NCI-H82 treated with DMSO at 0.1 percent for 48 hours (cell line): ENCODE results near the gene GPR55.

Experiments
- DNase-seq: peaks from one replicate; lab custom pipeline; 2025; ENCODE audit not compliant: unreplicated experiment; lab: John Stamatoyannopoulos, UW

Gene GPR55

DNA sequence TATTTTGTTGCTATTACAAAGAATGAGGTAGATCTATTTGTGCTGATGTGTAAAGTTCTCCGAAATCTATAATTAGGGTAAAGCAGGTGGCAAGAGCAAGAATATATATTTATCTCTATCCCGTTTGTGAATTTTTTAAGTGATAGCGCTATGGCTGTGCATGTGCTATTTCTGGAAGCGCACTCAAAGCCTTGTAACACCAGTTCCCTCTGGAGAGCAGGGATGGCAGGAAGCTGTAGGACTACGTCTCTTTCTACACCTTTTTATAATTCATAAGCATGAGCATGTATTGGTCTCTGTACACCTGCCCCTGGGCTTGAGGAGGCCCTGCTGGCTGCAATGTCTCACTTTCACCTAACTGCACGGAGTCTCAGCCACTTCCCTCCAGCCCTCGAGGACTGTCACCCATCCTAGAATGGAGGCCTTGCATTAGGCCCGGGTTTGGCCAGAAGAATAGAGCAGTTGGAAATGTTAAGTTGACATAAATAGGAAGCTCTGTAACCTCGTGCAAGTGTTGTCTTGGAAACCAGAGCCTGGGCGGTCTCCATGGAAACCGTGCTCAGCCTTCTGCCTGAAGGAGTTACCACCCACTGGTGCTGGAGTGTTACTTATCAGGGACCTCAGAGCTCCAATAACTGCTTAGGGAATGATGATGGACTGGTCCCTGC is 39.4 kb downstream of the GPR55 start:
- DNase-seq = no peak

DNA sequence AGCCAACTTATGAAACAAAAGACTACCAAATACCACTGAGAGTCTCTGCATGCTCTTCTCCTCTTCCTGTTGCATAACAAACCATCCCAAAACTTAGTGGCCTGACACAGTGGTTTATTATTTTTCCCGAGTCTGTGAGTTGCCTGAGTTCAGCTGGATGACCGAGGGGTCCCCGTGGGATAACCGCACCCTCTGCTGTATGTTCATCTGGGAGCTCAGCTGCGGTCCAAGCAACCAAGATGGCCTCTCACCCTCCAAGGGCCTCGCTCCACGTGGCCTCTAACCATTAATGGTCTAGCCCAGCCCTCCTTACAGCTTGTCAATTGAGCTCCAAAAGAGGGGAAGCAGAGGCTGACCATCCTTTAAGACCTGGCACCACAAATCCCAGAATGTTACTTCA is 43.2 kb downstream of the GPR55 start:
- no peak for DNase-seq

DNA sequence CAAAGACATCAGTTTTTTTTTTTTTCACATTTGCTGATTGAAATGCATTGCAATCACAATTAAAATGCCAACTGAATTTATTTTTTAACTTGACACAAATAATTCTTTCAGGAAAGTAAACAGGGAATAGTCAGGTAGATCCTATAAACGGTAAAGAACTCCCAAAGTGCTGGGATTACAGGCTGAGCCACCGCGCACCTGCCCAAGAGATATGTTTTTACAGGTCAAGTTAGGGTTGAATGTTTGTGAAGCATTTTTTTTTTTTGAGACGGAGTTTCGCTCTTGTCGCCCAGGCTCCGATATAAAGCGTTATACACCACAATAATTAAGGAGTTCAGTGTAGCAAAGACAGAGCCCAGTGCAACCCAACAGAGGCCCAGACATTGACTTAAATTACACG is 45.2 kb downstream of the GPR55 start:
- no peak for DNase-seq

DNA sequence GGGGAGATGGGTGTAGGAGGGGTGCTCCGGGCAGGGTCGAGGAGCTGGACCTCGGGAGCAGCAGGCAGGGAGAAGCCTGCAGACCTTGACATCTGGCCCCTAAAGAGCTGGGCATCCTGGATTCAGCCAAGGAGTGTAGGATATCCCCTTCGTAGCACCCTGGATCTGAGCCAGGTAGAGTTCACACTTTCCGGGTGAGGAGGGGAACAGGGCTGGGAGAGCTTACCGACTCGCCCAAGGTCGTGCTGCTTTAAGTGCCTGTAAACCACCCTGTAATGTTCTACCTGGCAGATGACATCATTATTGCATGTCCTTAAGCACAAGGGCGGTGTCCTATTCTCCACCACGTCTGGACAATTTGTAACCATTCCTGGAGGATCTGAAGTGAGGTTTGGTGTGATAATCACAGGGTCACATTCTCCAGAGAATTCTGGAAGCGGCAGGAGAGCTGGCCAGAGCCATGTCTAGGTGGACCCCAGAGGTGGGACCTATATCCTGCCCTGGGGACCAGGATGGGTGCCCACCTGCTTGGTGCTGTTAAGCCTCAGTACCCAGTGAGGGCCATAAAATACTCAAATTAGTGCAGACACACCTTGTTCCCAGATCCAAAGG is 45.7 kb downstream of the GPR55 start:
- DNase-seq = no peak

DNA sequence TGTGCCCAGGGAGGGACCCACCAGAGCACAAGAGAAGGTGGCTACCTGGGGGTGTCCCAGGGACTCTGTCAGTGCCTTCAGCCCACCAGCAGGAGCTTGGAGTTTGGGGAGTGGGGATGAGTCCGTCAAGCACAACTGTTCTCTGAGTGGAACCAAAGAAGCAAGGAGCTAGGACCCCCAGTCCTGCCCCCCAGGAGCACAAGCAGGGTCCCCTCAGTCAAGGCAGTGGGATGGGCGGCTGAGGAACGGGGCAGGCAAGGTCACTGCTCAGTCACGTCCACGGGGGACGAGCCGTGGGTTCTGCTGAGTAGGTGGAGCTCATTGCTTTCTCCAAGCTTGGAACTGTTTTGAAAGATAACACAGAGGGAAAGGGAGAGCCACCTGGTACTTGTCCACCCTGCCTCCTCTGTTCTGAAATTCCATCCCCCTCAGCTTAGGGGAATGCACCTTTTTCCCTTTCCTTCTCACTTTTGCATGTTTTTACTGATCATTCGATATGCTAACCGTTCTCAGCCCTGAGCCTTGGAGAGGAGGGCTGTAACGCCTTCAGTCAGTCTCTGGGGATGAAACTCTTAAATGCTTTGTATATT is 46.3 kb downstream of the GPR55 start:
- DNase-seq = no peak

DNA sequence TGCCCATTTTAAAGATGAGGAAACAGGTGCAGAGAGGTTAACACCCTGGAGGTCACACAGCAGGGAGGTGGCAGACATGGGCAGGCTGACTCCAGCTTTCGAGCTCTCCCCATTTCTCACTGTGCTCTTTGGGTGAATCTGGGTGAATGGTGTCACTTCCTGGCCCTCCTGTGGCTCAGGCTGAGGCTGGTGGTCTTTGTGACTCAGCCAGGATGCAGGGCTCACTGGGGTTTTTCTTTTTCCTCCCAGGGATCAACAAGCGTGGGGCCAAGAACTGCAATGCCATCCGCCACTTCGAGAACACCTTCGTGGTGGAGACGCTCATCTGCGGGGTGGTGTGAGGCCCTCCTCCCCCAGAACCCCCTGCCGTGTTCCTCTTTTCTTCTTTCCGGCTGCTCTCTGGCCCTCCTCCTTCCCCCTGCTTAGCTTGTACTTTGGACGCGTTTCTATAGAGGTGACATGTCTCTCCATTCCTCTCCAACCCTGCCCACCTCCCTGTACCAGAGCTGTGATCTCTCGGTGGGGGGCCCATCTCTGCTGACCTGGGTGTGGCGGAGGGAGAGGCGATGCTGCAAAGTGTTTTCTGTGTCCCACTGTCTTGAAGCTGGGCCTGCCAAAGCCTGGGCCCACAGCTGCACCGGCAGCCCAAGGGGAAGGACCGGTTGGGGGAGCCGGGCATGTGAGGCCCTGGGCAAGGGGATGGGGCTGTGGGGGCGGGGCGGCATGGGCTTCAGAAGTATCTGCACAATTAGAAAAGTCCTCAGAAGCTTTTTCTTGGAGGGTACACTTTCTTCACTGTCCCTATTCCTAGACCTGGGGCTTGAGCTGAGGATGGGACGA is 47.1 kb downstream of the GPR55 start:
- DNase-seq = no peak

DNA sequence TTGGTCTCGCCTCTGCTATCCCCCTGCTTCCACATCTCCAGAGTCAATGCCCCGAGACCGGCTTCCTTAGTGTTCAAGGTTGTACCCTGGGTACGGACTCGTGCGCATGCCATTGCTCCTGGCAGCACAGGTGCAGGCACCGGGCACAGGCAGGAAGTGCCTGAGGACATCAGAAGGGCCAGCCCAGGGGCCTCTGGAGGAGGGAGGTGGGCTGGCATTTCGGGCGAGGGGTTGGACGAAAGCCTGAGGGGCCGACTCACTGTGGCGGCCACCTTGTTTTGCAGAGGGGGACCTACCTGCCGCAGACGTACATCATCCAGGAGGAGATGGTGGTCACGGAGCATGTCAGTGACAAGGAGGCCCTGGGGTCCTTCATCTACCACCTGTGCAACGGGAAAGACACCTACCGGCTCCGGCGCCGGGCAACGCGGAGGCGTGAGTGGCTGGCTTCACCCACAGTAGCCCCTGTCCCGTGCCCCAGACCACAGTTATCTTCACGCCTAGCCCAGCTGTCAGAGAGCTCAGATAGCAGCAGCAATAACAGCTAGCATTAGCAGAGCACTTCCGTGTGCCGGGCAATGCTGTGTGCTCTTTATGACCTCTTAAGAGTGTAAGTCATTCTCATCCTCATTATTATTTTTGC is 47.8 kb downstream of the GPR55 start:
- no peak for DNase-seq

DNA sequence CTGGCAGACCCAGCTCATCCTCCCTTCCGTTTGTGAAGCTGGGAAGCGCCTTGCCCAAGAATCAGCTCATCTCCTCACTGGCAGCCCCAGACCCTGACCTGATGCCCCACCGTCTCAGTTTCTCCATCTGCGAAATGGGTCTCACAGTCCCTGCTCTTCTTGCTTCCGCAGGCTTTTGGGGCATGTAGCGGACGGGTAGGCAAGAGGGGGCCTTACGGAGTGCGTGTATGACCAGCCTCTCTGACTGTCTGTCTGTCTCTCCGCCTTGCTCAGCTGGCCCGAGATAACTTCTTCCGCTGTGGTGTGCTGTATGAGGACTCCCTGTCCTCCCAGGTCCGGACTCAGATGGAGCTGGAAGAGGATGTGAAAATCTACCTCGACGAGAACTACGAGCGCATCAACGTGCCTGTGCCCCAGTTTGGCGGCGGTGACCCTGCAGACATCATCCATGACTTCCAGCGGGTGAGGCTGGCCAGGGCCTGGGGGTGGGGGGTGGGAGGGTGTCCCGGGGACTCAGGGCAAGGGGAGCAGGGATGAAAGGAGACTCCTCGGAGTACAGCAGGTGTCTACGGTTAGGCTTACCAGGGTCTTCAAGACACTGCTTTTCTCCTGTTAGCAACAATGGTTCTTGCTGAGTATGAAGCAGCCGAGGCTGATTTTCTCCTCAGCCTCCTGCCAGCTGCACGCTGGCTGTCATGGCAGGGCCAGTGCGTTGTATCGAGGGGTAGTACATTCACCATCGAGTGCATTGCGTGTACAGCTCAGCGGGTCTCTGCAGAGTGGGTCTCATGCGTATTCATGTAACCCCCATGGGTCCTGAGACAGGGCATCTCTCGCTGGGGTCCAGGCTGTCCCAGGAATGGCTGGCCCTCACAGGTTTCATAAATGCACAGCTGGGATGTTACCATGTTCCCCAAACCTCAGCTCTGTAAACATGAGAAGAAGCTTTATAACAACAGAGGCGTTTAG is 49.4 kb downstream of the GPR55 start:
- DNase-seq = no peak

DNA sequence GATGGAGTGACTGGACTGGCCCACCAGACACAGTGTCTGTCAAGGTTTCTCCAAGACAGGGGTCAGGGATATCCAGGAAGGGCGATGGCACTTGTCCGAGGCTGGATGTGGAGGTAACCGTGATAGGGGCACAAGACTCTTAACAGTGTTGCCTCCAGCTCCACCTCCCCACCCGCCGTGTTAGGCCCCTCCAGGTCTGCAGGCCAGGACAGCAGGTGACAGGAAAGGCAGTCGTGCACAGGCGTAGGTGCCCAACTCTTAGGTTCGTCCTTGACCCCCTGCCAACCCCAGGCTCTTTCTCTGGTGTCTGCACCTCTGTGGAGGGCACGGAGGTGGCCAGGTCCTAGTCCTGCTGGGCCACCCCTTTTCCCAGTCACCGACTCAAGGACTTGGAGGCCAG is 50.2 kb downstream of the GPR55 start:
- no peak for DNase-seq

DNA sequence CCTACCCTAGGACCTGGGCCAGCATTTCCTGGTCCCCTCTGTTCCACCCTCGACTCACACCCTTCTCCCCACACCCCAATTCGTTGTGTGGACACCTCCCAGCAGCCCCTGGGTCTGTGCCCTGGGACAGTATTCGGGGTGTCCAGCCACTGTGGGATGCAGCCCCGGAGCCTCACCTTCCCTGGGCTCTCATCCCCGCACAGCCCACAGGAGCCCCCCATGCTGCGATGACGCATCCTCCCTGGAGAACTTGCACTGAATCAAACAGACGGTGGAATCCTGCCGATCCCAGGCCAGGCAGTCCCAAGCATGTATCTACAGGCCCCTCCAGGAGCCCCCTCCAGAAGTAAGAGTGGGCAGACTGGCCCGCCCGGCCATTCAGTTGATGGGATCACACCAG is 50.6 kb downstream of the GPR55 start:
- DNase-seq = no peak

DNA sequence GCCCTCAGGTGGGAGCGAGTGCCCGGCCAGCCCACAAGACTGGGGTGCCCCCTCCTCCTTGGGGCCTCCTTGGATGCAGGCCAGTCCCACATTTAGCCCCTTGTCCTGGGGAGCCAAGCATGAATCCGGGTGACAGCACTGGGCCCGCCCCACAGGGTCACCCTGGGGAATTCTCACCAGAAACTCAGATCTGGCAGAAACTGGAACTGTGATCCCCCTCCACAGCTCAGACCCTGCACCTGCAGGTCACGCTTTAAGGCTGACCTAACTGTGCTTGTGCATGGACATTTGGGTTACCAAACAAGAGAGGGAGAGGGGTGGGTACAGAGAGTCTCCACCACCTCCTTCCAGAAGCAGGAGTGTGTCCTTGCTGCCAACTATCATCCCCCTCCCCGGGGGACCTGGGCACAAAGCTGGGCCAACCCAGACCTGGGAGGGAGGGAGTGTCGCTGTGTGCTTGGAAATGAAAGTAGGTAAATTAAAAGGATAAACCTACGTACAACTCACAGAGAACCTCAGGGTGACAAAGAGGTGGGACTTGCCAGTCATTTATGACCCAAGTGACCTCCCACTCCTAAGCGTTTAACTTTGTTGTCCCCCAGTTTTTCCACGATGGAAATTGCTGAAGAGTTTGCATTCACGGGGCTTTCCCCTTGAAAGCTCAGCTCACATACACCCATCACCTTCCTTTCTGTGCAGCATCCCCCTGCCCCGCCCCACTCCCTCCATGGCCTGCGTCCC is 51.2 kb downstream of the GPR55 start:
- DNase-seq = no peak

DNA sequence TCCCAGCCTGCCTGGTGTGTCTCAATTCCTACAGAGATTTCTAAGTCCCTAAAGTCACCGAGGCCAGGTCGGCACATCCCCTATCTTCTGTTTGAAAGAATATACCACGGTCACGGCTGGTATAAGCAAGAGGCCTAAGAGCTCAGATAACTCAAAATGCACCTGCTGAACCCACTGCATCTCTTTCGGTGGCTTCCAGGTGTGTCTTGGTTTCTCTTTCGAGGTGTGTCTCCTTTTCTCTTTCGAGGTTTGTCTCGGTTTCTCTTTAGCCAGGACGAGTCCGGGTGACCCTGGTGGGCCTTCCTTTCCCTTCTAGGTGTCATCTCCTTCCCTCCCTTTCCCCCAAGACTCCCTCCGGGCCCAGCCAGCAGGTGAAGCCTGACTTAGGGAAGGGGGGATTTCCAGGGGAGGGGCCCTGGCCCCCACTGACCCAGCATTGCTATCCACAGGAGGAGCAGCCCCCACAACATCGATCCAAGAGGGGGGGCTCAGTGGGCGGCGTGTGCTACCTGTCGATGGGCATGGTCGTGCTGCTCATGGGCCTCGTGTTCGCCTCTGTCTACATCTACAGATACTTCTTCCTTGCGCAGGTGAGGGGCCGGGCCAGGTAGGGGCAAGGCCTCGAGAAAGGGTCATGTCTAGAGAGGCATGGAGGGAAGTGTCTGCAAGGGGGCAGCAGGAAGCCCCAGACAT is 51.9 kb downstream of the GPR55 start:
- DNase-seq = no peak

DNA sequence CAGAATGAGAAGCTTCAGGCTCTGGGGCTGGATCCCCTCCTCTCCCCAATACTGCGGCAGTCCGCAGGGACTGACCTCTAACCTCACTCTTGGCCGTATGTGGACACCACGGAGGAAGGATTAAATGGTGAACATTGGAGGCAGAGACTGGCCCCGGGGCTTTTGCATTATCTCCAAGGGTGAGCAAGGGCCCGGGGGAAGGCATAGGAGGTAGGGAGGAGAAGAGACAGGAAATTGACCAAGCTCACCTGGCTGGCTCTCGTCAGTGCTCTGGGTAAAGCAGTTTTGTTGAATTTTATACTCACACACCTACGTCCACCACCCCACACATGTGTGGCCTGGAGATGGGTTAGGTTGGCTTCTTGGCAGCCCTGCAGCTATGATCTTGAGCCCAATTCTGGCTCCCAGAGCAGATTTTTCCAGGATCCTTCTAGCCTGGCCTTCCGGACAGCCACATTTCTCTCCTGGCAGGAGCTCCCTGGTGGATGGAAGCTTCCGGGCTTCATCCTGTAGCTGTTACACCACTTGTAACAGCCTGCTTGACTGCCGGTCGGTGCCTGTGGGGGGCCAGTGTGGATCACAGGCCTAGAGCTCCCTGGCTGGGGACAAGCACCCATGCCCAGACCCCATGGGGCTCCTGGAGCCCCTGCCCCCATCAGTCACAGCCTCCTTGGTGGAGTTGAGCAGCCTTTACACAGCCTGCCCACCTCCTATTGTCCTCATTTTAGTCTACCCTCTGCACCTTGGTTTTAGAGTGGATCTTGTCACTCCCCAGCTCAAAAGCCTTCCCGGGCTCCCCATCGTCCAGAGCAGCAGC is 52.7 kb downstream of the GPR55 start:
- DNase-seq = no peak

DNA sequence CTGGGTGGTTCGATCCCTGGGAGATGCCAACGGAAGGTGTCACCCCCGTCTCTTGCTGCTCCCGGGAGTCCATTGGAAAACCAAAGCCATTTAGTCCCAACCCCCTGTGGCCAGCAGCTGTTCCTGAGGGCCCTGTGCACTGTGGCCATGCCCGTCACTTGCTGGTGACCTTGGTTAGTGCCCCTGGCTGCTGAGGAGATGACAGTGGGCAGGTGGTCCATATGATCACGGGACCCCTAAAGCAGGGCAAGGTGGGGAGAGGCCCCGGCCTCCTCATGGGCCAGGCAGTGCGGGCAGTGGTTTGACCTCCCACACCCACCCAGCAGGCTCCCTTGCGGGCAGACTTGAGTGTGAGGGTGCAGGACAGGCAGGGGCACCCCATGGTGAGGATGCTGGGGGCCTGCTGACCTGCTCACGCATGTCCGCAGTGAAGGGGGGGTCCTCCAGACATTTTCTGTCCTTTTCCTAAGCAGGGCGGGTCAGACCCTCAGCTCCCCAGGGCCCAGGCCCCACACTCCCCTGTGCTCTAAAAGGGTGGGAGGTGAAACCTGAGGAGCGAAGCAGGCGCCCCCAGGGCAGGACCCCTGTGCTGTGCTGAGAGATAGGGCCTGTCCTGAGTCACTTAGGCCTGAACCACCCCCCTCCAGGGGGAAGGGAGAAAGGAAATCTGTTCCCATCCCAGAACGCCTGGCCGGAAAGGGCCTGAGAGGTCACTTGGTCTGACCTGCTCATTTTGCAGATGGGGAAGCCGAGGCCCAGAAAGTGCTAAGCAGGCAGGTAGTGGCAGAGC is 53.5 kb downstream of the GPR55 start:
- no peak for DNase-seq

DNA sequence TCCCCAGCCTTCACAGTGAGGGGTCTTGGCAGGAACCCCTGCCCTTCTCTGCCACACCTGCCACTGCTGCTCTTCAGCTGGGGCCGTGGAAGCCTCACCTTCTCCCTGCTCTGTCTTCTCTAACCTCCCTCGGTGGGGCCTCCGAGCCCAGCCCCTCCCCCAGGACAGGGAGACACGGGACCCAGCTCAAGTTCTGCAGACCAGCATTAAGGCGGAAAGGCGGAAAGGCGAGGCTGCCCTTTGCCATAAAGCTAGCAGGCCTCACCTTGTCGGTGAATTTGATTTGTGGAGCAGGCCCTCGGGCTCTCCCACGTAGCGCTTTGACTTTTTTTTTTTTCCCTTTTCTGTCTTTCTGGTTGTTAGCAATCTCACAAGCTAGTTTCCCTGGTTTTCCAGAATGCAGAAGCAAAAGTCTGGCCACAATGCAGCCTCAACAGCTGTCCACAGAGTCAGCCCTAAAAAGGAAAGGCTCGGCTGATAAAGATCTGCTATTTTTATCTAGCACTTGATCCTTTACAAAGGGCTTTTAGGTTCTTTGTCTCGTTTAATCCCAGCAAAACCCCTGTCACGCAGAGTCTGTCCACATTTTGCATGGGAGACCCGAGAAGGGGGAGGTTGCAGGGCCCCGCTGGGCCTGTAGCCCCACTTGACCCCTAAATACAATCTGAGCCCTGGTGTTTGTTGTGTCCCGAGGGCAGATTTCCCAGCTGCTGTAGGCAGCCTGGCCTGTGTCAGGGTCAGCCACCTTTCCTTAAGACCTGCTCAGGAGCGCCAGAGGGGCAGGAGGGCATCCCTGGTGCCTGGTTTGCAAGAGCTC is 54.3 kb downstream of the GPR55 start:
- peak; percentile 73 for DNase-seq

DNA sequence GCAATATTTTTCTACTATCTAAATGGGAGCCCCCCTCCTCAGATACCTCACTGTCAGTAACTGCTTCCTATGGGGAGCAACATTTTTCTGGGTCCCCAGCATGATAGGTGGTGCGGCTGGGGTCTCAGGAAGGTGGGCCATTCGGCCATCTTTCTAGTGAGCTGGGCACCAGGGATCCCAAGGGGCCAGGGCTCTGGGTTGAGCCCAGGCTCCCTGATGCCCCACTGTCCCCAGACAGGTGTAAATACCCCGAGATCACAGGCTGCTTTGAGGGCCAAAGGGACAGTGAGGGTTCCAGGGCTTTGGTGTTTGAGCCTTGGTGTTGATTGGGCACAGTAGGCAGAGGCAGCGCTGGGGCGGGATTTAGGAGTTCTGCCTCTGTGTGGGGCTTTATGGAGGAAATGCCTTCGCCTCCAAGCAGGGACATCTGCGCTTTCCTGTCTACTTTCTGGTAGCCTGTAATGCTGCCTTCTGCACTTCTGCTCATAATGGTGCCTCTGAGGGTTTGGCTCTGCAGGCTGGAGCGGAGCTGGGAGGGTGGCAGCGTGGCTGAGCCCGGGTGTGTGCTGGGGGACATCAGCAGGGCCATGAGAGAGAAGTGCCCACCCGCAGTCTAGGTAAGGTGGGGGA is 55.0 kb downstream of the GPR55 start:
- no peak for DNase-seq
